Astrocyte (in vitro differentiated cells and primary cell): ENCODE results near the gene DNAH11. TPM values are rescaled to one million over a fixed set of nuclear protein-coding genes. Genes with fewer than 3 reads are reported as not detected.

Experiments
- DNase-seq: peaks from one replicate; pipeline ENCODE4 v3.0.0-alpha.2; 2010; ENCODE audit warnings: low read depth
- FAIRE-seq: peaks from 2 replicates; lab custom pipeline; 2011; peaks lifted over from hg19 to GRCh38; lab: Jason Lieb, UNC
- H2AFZ ChIP-seq: 2 replicates; pipeline ENCODE4 v1.6.0; 2012; ENCODE audit warnings: low read depth, low read length, inconsistent platforms
- H3K27ac ChIP-seq: 2 replicates; pipeline ENCODE4 v1.5.1; 2011; ENCODE audit warnings: low read depth, low read length, inconsistent platforms
- H3K27me3 ChIP-seq: 2 replicates; pipeline ENCODE4 v1.6.0; 2011; ENCODE audit warnings: low read length, inconsistent platforms; ENCODE audit not compliant: insufficient read depth
- H3K36me3 ChIP-seq: 2 replicates; pipeline ENCODE4 v1.5.1; 2011; ENCODE audit warnings: low read length, inconsistent platforms; ENCODE audit not compliant: insufficient read depth
- H3K4me1 ChIP-seq: 2 replicates; pipeline ENCODE4 v1.5.1; 2011; ENCODE audit warnings: low read length, inconsistent platforms; ENCODE audit not compliant: insufficient read depth
- H3K4me2 ChIP-seq: 2 replicates; pipeline ENCODE4 v1.6.0; 2012; ENCODE audit warnings: low read length, inconsistent platforms
- H3K4me3 ChIP-seq: 2 replicates; pipeline ENCODE4 v1.5.1; 2011; ENCODE audit warnings: low read depth, mild to moderate bottlenecking, low read length, inconsistent platforms; ENCODE audit not compliant: insufficient read depth
- H3K79me2 ChIP-seq: 2 replicates; pipeline ENCODE4 v1.6.0; 2012; ENCODE audit warnings: mild to moderate bottlenecking, low read length, inconsistent platforms; ENCODE audit not compliant: insufficient read depth
- H3K9ac ChIP-seq: 2 replicates; pipeline ENCODE4 v1.6.0; 2012; ENCODE audit warnings: mild to moderate bottlenecking, low read length, inconsistent platforms
- H3K9me3 ChIP-seq: 2 replicates; pipeline ENCODE4 v1.5.1; 2012; ENCODE audit warnings: low read depth, mild to moderate bottlenecking, low read length, inconsistent platforms; ENCODE audit not compliant: insufficient read depth
- H4K20me1 ChIP-seq: 2 replicates; pipeline ENCODE4 v1.6.0; 2012; ENCODE audit warnings: low read length, inconsistent platforms; ENCODE audit not compliant: insufficient read depth
- H3K27ac Mint-ChIP-seq: one replicate; pipeline ENCODE4 v1.8.0; 2021; ENCODE audit warnings: mild to moderate bottlenecking, mixed read lengths; ENCODE audit not compliant: unreplicated experiment
- H3K27me3 Mint-ChIP-seq: one replicate; pipeline ENCODE4 v1.8.0; 2021; ENCODE audit warnings: low read depth, mixed read lengths; ENCODE audit not compliant: unreplicated experiment
- H3K36me3 Mint-ChIP-seq: one replicate; pipeline ENCODE4 v1.8.0; 2021; ENCODE audit warnings: low read depth, mixed read lengths; ENCODE audit not compliant: unreplicated experiment
- H3K4me1 Mint-ChIP-seq: one replicate; pipeline ENCODE4 v1.8.0; 2021; ENCODE audit warnings: low read depth, mixed read lengths; ENCODE audit not compliant: unreplicated experiment
- H3K4me3 Mint-ChIP-seq: one replicate; pipeline ENCODE4 v1.8.0; 2021; ENCODE audit warnings: mild to moderate bottlenecking, moderate library complexity, mixed read lengths; ENCODE audit not compliant: unreplicated experiment
- H3K9me3 Mint-ChIP-seq: one replicate; pipeline ENCODE4 v1.8.0; 2021; ENCODE audit warnings: mild to moderate bottlenecking, mixed read lengths; ENCODE audit not compliant: unreplicated experiment
- EZH2 ChIP-seq: IDR thresholded peaks from 2 replicates; pipeline ENCODE4 v1.6.1; 2012; ENCODE audit warnings: mild to moderate bottlenecking, low read length, inconsistent platforms; ENCODE audit not compliant: insufficient read depth
- total RNA-seq: library from RNA; stranded (reverse); gene quantifications from 2 replicates; pipeline ENCODE4 v1.2.1, GENCODE V29; 2021
- TF ChIP-seq, protein P1 (sequence below): IDR thresholded peaks from 2 replicates; pipeline ENCODE4 v1.5.1; 2011; ENCODE audit warnings: low read depth, mild to moderate bottlenecking, inconsistent platforms, low read length, moderate library complexity; ENCODE audit not compliant: insufficient read depth

DNAH11 gene
- total RNA-seq, 1 donor from 2014 or later: 0.43 TPM

DNA sequence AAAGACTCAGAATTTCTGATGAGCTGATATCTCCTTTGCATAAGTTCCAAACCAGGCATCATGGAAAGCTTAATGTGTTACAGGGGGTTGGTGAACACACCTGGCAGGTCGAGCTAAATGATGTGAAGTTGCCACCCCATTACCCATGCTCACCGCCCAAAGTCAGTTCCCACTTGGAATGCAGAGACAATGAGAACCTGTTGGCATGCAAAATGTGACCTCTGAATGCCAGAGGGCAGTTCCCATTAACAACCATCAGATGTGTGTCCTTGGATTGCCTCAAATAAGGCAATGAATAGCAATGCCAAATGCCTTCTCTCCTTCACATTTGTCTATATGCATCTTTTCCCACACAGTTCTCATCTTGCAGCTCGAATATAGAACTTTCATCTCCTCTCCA is 212.1 kb downstream of the DNAH11 start:
- DNase-seq: no peak
- Mint-ChIP-seq H3K4me3 (no peak overlapping the region), H3K4me1 (no peaks in the 10 kb centered on the region), H3K27me3 (no peaks in the 10 kb centered on the region), H3K9me3 (no peaks in the 10 kb centered on the region), H3K36me3 (no peaks in the 10 kb centered on the region), H3K27ac (no peak overlapping the region)
- Histone ChIP-seq H3K4me2 (no peak overlapping the region), H3K4me3 (no peak overlapping the region), H3K9ac (no peak overlapping the region), H3K9me3 (no peaks in the 10 kb centered on the region), H4K20me1 (no peaks in the 10 kb centered on the region), H3K27me3 (no peaks in the 10 kb centered on the region), H3K79me2 (no peaks in the 10 kb centered on the region), H3K36me3 (no peaks in the 10 kb centered on the region), H3K27ac (no peak overlapping the region), H2AFZ (no peak overlapping the region), H3K4me1 (no peaks in the 10 kb centered on the region)
- TF ChIP-seq, protein P1, sequence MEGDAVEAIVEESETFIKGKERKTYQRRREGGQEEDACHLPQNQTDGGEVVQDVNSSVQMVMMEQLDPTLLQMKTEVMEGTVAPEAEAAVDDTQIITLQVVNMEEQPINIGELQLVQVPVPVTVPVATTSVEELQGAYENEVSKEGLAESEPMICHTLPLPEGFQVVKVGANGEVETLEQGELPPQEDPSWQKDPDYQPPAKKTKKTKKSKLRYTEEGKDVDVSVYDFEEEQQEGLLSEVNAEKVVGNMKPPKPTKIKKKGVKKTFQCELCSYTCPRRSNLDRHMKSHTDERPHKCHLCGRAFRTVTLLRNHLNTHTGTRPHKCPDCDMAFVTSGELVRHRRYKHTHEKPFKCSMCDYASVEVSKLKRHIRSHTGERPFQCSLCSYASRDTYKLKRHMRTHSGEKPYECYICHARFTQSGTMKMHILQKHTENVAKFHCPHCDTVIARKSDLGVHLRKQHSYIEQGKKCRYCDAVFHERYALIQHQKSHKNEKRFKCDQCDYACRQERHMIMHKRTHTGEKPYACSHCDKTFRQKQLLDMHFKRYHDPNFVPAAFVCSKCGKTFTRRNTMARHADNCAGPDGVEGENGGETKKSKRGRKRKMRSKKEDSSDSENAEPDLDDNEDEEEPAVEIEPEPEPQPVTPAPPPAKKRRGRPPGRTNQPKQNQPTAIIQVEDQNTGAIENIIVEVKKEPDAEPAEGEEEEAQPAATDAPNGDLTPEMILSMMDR: no peak
- no peak for TF ChIP-seq EZH2
- no peak for FAIRE-seq

DNA sequence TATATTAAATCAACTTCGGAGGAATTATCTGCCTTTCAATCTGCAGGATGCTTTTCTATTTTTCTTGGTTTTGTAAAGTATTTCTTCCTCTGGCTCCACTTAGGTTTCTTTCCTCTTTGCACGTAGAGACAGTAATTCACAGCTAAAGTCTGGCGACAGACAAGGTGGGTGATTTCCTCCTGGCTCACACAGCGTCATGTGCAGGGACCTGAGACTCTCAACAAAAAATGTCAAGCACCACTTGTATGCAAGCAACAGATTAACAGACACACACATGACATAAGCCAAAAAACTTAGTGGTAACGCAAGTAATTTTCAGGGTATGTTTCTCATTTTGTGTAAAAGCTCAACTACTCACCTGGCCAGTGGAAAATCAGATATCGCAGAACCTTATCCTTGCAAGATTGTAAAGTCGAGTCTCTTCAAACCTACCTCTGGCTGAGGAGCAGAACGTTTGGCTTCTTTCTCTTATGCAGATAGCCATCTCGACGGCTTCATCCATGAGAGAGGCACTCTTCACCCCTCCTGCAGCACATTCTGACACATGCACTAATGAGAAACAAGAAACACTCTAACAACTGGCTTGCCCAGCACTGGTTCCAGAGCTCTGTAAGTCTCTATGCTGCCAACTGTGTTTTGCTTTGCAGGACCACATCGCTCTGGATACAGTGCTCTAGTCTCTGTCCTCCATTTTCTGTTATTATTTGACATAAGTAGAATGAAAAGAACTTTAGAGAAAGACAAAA is 214.9 kb downstream of the DNAH11 start:
- Mint-ChIP-seq H3K4me1 (no peaks in the 10 kb centered on the region), H3K4me3 (no peak overlapping the region), H3K27me3 (no peaks in the 10 kb centered on the region), H3K27ac (no peak overlapping the region), H3K9me3 (no peaks in the 10 kb centered on the region), H3K36me3 (no peaks in the 10 kb centered on the region)
- Histone ChIP-seq H3K9ac (no peak overlapping the region), H3K36me3 (no peaks in the 10 kb centered on the region), H3K27ac (no peak overlapping the region), H3K9me3 (no peaks in the 10 kb centered on the region), H3K4me2 (no peak overlapping the region), H3K4me3 (no peak overlapping the region), H3K4me1 (no peaks in the 10 kb centered on the region), H3K79me2 (no peaks in the 10 kb centered on the region), H3K27me3 (no peaks in the 10 kb centered on the region), H2AFZ (no peak overlapping the region), H4K20me1 (no peaks in the 10 kb centered on the region)
- TF ChIP-seq, protein P1: no peak
- TF ChIP-seq EZH2: no peak
- DNase-seq: no peak
- FAIRE-seq: no peak

DNA sequence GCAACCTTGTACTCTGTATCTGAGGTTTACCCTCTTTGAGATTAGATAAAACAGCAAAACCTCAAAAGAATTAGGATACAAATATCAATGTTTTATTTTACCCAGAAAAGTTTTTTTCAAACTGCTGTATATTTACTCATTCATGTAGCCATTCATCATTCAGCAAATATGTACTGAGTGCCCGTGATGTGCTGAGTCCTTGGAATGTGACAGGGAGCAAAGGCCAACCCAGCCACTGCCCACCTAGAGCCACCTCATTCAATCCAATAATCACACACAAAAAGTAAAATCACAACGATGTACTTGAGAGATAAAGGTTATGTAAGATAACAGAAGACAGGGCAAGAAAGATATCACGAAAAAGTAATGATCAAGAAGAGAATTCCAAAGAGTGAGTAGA is 215.4 kb downstream of the DNAH11 start:
- no peaks in the 10 kb centered on the region for H3K4me1 Mint-ChIP-seq
- H3K27ac Mint-ChIP-seq: no peak overlapping the region
- H3K9ac ChIP-seq: no peak overlapping the region
- H3K9me3 Mint-ChIP-seq: no peaks in the 10 kb centered on the region
- H3K4me1 ChIP-seq: no peaks in the 10 kb centered on the region
- no peak overlapping the region for H3K4me2 ChIP-seq
- no peaks in the 10 kb centered on the region for H3K36me3 Mint-ChIP-seq
- FAIRE-seq: no peak
- H2AFZ ChIP-seq: no peak overlapping the region
- H3K9me3 ChIP-seq: no peaks in the 10 kb centered on the region
- no peaks in the 10 kb centered on the region for H3K27me3 Mint-ChIP-seq
- H3K79me2 ChIP-seq: no peaks in the 10 kb centered on the region
- no peaks in the 10 kb centered on the region for H3K36me3 ChIP-seq
- no peaks in the 10 kb centered on the region for H4K20me1 ChIP-seq
- H3K27ac ChIP-seq: no peak overlapping the region
- no peak for DNase-seq
- no peak overlapping the region for H3K4me3 ChIP-seq
- no peak for TF ChIP-seq EZH2
- TF ChIP-seq, protein P1: no peak
- H3K4me3 Mint-ChIP-seq: no peak overlapping the region
- no peaks in the 10 kb centered on the region for H3K27me3 ChIP-seq
